ENCODE data around the gene AIM2. TPM values are rescaled to one million over a fixed set of nuclear protein-coding genes. Genes with fewer than 3 reads are reported as not detected.

AIM2 gene
- total and polyA plus RNA-seq, 10 of the 15 experiments (the other 5 are each of a cell fraction or from before 2014, with no cell fraction given) = 7.9 to 35.7 (median 12.8) TPM

DNA sequence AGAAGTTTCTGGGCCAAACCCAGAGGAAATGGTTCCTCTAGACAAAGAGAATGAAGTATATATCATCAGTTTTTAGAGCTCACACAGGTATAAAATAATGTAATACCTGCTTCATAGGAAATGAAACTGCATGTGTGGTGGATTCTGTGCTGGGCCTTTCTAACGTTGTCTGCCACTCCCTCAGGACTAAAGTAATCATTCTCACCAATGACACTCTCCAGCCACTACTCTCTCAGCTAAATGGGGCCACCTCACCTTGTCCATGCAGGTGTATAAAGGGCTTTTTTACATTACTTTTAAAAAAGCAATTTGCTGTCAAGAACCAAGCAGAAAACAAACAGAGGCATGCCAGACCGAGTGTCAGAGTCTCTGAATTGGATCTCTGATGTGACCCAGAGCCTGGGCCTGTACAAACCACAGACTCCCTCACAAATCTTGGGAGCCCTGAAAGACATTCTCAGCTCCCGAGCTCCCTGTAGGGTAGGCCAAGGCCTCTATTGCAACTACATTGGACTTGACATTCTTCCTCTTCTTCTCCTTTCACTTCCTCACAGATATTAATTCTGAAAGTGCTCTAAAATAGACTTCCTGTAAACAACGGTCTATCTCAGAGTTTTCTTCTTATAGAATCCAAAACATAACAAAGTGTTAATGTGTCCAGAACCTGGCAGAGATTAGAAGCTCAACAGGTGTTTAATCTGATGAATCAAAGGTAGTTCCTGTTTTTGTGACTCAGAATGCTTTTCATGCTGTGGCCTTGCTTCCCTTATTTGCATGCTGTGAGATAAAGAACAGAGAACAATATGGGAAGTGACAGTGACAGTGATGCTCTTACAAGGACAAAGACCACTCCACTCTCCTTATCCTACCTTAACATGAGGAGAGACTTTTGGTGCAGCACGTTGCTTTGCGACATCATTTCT is 8.6 kb downstream of the AIM2 start (continued):
- TF ChIP-seq, protein P1, sequence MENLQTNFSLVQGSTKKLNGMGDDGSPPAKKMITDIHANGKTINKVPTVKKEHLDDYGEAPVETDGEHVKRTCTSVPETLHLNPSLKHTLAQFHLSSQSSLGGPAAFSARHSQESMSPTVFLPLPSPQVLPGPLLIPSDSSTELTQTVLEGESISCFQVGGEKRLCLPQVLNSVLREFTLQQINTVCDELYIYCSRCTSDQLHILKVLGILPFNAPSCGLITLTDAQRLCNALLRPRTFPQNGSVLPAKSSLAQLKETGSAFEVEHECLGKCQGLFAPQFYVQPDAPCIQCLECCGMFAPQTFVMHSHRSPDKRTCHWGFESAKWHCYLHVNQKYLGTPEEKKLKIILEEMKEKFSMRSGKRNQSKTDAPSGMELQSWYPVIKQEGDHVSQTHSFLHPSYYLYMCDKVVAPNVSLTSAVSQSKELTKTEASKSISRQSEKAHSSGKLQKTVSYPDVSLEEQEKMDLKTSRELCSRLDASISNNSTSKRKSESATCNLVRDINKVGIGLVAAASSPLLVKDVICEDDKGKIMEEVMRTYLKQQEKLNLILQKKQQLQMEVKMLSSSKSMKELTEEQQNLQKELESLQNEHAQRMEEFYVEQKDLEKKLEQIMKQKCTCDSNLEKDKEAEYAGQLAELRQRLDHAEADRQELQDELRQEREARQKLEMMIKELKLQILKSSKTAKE (IDR thresholded peaks at IDR 0.05; ENCODE audit: low read depth, poor library complexity, severe bottlenecking) = peak; percentile 53
- TF ChIP-seq POLR2AphosphoS2 (IDR thresholded peaks at IDR 0.05; ENCODE audit: low read depth, low read length) = no peak
- no peak for TF ChIP-seq RAD21 (IDR thresholded peaks at IDR 0.05; ENCODE audit: insufficient read depth, low read depth, low read length)
- peak in 1 of 2 experiments; percentile 99; a peak in 2 of 4 replicates for TF ChIP-seq ETV6 (conservative IDR thresholded peaks at IDR 0.05 in 1 of 2, IDR thresholded peaks at IDR 0.05 in 1 of 2; ENCODE audit: borderline replicate concordance in 1 of 2, low read depth in 1 of 2)
- TF ChIP-seq, protein P2, sequence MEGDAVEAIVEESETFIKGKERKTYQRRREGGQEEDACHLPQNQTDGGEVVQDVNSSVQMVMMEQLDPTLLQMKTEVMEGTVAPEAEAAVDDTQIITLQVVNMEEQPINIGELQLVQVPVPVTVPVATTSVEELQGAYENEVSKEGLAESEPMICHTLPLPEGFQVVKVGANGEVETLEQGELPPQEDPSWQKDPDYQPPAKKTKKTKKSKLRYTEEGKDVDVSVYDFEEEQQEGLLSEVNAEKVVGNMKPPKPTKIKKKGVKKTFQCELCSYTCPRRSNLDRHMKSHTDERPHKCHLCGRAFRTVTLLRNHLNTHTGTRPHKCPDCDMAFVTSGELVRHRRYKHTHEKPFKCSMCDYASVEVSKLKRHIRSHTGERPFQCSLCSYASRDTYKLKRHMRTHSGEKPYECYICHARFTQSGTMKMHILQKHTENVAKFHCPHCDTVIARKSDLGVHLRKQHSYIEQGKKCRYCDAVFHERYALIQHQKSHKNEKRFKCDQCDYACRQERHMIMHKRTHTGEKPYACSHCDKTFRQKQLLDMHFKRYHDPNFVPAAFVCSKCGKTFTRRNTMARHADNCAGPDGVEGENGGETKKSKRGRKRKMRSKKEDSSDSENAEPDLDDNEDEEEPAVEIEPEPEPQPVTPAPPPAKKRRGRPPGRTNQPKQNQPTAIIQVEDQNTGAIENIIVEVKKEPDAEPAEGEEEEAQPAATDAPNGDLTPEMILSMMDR (IDR thresholded peaks at IDR 0.05 in 2 of 3, conservative IDR thresholded peaks at IDR 0.05 in 1 of 3; ENCODE audit: control insufficient read depth in 2 of 3, extremely low read depth in 1 of 3, insufficient read depth in 1 of 3, low read depth in 3 of 3, low read length in 3 of 3) = no peak
- TF ChIP-seq YBX1 (IDR thresholded peaks at IDR 0.05) = no peak
- TF ChIP-seq PAX5 (IDR thresholded peaks at IDR 0.05; ENCODE audit: borderline replicate concordance, low read depth, low read length) = 0 out of 2 replicates have a peak, but pooled peaks have one; percentile 6
- no peak for TF ChIP-seq HDAC2 (IDR thresholded peaks at IDR 0.05)
- no peak for TF ChIP-seq ZNF622 (IDR thresholded peaks at IDR 0.05)
- peak; percentile 40; the same call in 1 of the 2 replicates for TF ChIP-seq GABPA (IDR thresholded peaks at IDR 0.05; ENCODE audit: low read depth)
- no peak for TF ChIP-seq FOXK2 (IDR thresholded peaks at IDR 0.05)
- TF ChIP-seq POU2F2 (IDR thresholded peaks at IDR 0.05; ENCODE audit: borderline replicate concordance, low read depth, low read length) = peak; percentile 94; the same call in 2 of the 3 replicates
- no peak for TF ChIP-seq KDM1A (IDR thresholded peaks at IDR 0.05; ENCODE audit: borderline replicate concordance)
- TF ChIP-seq, protein P3, sequence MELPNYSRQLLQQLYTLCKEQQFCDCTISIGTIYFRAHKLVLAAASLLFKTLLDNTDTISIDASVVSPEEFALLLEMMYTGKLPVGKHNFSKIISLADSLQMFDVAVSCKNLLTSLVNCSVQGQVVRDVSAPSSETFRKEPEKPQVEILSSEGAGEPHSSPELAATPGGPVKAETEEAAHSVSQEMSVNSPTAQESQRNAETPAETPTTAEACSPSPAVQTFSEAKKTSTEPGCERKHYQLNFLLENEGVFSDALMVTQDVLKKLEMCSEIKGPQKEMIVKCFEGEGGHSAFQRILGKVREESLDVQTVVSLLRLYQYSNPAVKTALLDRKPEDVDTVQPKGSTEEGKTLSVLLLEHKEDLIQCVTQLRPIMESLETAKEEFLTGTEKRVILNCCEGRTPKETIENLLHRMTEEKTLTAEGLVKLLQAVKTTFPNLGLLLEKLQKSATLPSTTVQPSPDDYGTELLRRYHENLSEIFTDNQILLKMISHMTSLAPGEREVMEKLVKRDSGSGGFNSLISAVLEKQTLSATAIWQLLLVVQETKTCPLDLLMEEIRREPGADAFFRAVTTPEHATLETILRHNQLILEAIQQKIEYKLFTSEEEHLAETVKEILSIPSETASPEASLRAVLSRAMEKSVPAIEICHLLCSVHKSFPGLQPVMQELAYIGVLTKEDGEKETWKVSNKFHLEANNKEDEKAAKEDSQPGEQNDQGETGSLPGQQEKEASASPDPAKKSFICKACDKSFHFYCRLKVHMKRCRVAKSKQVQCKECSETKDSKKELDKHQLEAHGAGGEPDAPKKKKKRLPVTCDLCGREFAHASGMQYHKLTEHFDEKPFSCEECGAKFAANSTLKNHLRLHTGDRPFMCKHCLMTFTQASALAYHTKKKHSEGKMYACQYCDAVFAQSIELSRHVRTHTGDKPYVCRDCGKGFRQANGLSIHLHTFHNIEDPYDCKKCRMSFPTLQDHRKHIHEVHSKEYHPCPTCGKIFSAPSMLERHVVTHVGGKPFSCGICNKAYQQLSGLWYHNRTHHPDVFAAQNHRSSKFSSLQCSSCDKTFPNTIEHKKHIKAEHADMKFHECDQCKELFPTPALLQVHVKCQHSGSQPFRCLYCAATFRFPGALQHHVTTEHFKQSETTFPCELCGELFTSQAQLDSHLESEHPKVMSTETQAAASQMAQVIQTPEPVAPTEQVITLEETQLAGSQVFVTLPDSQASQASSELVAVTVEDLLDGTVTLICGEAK (IDR thresholded peaks at IDR 0.05; ENCODE audit: borderline replicate concordance) = no peak
- peak; percentile 96 for TF ChIP-seq MEF2B (IDR thresholded peaks at IDR 0.05; ENCODE audit: partially characterized antibody, poor library complexity, severe bottlenecking)
- peak; percentile 88; the same call in 1 of the 2 replicates for TF ChIP-seq TBL1XR1 (IDR thresholded peaks at IDR 0.05; ENCODE audit: low read depth, low read length)
- no peak for TF ChIP-seq CREM (IDR thresholded peaks at IDR 0.05; ENCODE audit: low read depth)
- TF ChIP-seq SPI1 (IDR thresholded peaks at IDR 0.05; ENCODE audit: borderline replicate concordance, insufficient read depth, low read depth, low read length) = peak; percentile 96
- TF ChIP-seq NFYB (IDR thresholded peaks at IDR 0.05; ENCODE audit: insufficient read depth, low read depth, low read length) = no peak
- TF ChIP-seq, protein P4, sequence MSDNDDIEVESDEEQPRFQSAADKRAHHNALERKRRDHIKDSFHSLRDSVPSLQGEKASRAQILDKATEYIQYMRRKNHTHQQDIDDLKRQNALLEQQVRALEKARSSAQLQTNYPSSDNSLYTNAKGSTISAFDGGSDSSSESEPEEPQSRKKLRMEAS (IDR thresholded peaks at IDR 0.05; ENCODE audit: low read depth, low read length) = no peak

Data from GM12878 (cell line).